HEK293T (cell line): ENCODE data around the gene GJD2.

ENCODE experiments used
- ELF4 ChIP-seq: fragments of 450-650 bp; IDR thresholded peaks from 2 replicates; pipeline ENCODE4 v1.6.1; 2017; ENCODE audit warnings: antibody characterized with exemption
- SUZ12 ChIP-seq: fragments of 450-650 bp; IDR thresholded peaks from 2 replicates; pipeline ENCODE4 v1.6.1; 2016; ENCODE audit warnings: mild to moderate bottlenecking

DNA sequence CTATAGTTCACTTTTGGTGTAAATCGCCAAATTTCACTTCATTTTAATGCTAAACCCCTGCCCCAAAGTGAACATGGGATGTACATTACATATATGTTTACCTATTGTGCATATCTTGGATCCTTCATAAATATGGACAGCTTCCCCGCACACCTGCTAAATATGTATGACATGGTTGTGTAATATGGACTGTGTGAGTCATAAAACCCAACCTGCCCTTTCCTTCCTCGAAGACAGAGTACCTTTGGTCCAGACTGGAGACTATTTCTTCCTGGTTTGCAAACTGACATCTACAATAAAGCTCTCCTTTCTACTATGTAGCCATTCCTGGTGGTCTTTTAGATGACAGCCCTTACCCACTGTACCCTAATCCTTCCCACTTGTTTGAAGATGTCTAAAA lies 28.1 kb upstream of the GJD2 start:
- no peak for TF ChIP-seq ELF4
- no peak for TF ChIP-seq SUZ12
